Measurements from ENCODE around the gene DMRTA2. TPM values are rescaled to one million over a fixed set of nuclear protein-coding genes. Genes with fewer than 3 reads are reported as not detected.

DMRTA2 gene
- total RNA-seq, 2 experiments from 2014 or later, result not detected

DNA sequence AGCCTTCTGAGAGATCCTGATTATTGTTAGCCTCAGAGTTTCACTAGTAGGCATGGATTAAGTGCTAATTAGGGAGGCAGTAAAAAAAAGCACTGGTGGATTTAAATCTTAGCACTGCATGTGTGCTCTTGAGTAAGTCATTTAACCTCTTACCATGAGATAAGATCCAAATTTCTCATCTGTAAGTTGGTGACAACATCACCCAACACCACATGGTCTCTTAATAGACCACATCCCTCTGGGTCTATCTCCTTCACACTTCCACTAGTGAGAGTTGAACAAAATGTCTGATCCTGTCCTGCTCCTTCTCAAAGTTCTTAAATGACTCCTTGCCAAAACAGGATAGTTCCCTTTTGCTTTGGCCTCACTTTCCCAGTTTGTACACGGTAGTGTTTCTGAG is 29.5 kb upstream of the DMRTA2 start:
- no peak for DNase-seq (ENCODE audit: low spot score)
- Histone ChIP-seq H3K4me3 (ENCODE audit: low read depth, low read length, poor library complexity, severe bottlenecking) (no peak overlapping the region), H4K20me1 (ENCODE audit: insufficient read depth, low read length) (no peaks in the 10 kb centered on the region), H3K9me3 (ENCODE audit: low read length) (no peaks in the 10 kb centered on the region), H3K9me2 (ENCODE audit: insufficient read depth, low read length) (no peaks in the 10 kb centered on the region), H2AFZ (ENCODE audit: low read length) (no peak overlapping the region), H3K4me1 (ENCODE audit: insufficient read depth, low read length, poor library complexity, severe bottlenecking) (no peaks in the 10 kb centered on the region), H3K36me3 (ENCODE audit: insufficient read depth, low read length) (peaks cover 6% of the 10 kb centered on the region; the same call in 1 of the 2 replicates), H3K4me2 (ENCODE audit: low read length) (no peak overlapping the region), H3K27ac (ENCODE audit: low read depth, low read length, poor library complexity, severe bottlenecking) (no peak overlapping the region), H3K79me2 (ENCODE audit: insufficient read depth, low read depth, low read length) (no peaks in the 10 kb centered on the region)
- no TSS peak for BruUV-seq (replicated peaks)
- intact Hi-C loops (cut with micrococcal nuclease; ENCODE audit: unreplicated experiment), result no loop called here
- POLR2A ChIA-PET, result interaction anchor here (0.5 to 0.6 kb wide), 2 partner anchors 105 to 220 kb away, joined by 3 read pairs; no protein-coding TSS in a partner anchor
- TF ChIP-seq, protein P1, sequence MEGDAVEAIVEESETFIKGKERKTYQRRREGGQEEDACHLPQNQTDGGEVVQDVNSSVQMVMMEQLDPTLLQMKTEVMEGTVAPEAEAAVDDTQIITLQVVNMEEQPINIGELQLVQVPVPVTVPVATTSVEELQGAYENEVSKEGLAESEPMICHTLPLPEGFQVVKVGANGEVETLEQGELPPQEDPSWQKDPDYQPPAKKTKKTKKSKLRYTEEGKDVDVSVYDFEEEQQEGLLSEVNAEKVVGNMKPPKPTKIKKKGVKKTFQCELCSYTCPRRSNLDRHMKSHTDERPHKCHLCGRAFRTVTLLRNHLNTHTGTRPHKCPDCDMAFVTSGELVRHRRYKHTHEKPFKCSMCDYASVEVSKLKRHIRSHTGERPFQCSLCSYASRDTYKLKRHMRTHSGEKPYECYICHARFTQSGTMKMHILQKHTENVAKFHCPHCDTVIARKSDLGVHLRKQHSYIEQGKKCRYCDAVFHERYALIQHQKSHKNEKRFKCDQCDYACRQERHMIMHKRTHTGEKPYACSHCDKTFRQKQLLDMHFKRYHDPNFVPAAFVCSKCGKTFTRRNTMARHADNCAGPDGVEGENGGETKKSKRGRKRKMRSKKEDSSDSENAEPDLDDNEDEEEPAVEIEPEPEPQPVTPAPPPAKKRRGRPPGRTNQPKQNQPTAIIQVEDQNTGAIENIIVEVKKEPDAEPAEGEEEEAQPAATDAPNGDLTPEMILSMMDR (conservative IDR thresholded peaks at IDR 0.05; ENCODE audit: low read length), result no peak
- CTCF ChIA-PET (ENCODE audit: unreplicated experiment), result no interaction called here

DNA sequence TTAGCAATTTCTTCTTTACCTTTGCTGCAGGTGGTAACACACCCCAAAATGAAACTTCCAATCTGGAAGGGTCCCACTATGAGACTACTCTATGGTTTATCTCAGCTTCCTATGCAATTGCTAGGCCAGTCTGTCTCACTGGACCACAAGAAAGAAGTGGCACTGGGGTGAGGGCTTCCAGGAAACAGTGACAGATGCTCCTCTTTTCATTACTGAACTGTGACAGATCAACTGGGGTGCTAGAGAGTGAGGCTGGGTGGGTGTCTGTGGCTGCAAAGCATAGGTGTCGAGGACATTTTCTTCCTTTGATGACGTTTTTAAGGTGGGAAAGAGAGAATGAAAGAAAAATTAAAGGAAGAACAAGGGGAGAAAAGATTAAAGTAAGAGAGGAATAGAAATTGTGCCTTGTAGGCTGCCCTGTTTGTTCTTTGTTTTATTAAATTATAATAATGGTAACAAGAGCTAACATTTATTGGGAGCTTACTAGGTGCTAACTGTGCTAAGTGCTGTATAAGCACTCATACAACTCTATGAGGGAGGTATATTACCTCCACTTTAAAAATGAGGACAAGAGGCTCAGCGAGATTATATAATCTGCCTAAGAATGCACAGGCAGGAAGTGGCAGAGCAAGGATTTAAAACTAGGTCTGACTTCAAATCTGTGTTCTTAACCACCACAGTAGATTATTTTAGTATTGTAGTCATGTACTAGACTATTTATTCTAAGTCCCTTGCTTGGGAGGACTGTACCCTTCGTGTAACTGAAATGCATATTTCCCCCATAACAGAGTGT is 27.8 kb upstream of the DMRTA2 start:
- no peak overlapping the region for H3K4me3 ChIP-seq (ENCODE audit: low read depth, low read length, poor library complexity, severe bottlenecking)
- no TSS peak for BruUV-seq (replicated peaks)
- H3K9me3 ChIP-seq (ENCODE audit: low read length), result no peaks in the 10 kb centered on the region
- H3K9me2 ChIP-seq (ENCODE audit: insufficient read depth, low read length), result no peaks in the 10 kb centered on the region
- DNase-seq (ENCODE audit: low spot score), result no peak
- peaks cover 9% of the 10 kb centered on the region; the same call in 1 of the 2 replicates for H3K36me3 ChIP-seq (ENCODE audit: insufficient read depth, low read length)
- H3K79me2 ChIP-seq (ENCODE audit: insufficient read depth, low read depth, low read length), result no peaks in the 10 kb centered on the region
- no peak overlapping the region for H3K4me2 ChIP-seq (ENCODE audit: low read length)
- CTCF ChIA-PET (ENCODE audit: unreplicated experiment), result no interaction called here
- H3K4me1 ChIP-seq (ENCODE audit: insufficient read depth, low read length, poor library complexity, severe bottlenecking), result no peaks in the 10 kb centered on the region
- no peak overlapping the region for H3K27ac ChIP-seq (ENCODE audit: low read depth, low read length, poor library complexity, severe bottlenecking)
- no peaks in the 10 kb centered on the region for H4K20me1 ChIP-seq (ENCODE audit: insufficient read depth, low read length)
- POLR2A ChIA-PET, result interaction anchor here (0.6 kb wide), 1 partner anchor 660 kb away, joined by 3 read pairs; no protein-coding TSS in a partner anchor
- TF ChIP-seq, protein P1 (conservative IDR thresholded peaks at IDR 0.05; ENCODE audit: low read length), result no peak
- TF ChIP-seq EZH2phosphoT487 (IDR thresholded peaks at IDR 0.05; ENCODE audit: borderline replicate concordance, low read depth, low read length), result no peak
- intact Hi-C loops (cut with micrococcal nuclease; ENCODE audit: unreplicated experiment), result no loop called here
- H2AFZ ChIP-seq (ENCODE audit: low read length), result no peak overlapping the region

DNA sequence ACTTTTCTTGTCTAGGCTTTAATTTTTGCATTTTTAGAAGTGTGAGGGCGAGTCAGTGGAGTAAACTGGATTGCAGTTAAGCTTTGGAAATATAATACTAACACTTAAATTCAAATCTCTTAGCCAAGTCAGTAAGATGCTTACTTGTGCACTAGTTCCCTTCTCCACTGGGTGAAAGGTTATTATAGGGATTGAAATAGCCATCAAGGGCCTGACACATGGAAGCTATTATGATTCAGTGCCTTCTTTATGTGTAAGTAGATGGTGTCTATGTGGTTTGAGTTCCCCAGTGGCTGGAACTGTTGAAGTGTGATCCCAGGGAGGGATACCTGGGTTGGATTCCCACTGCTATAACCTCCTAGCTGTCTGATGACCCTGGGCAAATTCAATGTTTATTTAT is 24.7 kb upstream of the DMRTA2 start:
- no peaks in the 10 kb centered on the region for H3K4me1 ChIP-seq (ENCODE audit: insufficient read depth, low read length, poor library complexity, severe bottlenecking)
- BruUV-seq (replicated peaks), result no TSS peak
- CTCF ChIA-PET (ENCODE audit: unreplicated experiment), result no interaction called here
- no peak for DNase-seq (ENCODE audit: low spot score)
- peaks cover 9% of the 10 kb centered on the region; the same call in 1 of the 2 replicates for H3K36me3 ChIP-seq (ENCODE audit: insufficient read depth, low read length)
- H3K4me3 ChIP-seq (ENCODE audit: low read depth, low read length, poor library complexity, severe bottlenecking), result no peak overlapping the region
- H3K79me2 ChIP-seq (ENCODE audit: insufficient read depth, low read depth, low read length), result no peaks in the 10 kb centered on the region
- intact Hi-C loops (cut with micrococcal nuclease; ENCODE audit: unreplicated experiment), result no loop called here
- no peaks in the 10 kb centered on the region for H4K20me1 ChIP-seq (ENCODE audit: insufficient read depth, low read length)
- H3K9me2 ChIP-seq (ENCODE audit: insufficient read depth, low read length), result no peaks in the 10 kb centered on the region
- H3K9me3 ChIP-seq (ENCODE audit: low read length), result no peaks in the 10 kb centered on the region
- POLR2A ChIA-PET, result no interaction called here
- H3K27ac ChIP-seq (ENCODE audit: low read depth, low read length, poor library complexity, severe bottlenecking), result no peak overlapping the region
- H2AFZ ChIP-seq (ENCODE audit: low read length), result no peak overlapping the region
- TF ChIP-seq, protein P1 (conservative IDR thresholded peaks at IDR 0.05; ENCODE audit: low read length), result no peak
- TF ChIP-seq EZH2phosphoT487 (IDR thresholded peaks at IDR 0.05; ENCODE audit: borderline replicate concordance, low read depth, low read length), result no peak
- H3K4me2 ChIP-seq (ENCODE audit: low read length), result no peak overlapping the region

All from OCI-LY7 (cell line).